Parathyroid adenoma (tissue), 2 donors: ENCODE results near the gene ZCCHC8.
A peak's percentile ranks its signal among the peaks of the same experiment; 100 is the strongest.
"Not testable (repeated sequence)": the region's sequence is repeated elsewhere in the genome, so short reads cannot be mapped to it uniquely, and the experiment has no call there.

Source experiments
- H2AFZ ChIP-seq: fragments of 300-600 bp; sonication (generic); one replicate; pipeline ENCODE4 v1.7.0; 2017; ENCODE audit warnings: antibody characterized with exemption, mild to moderate bottlenecking
- H3K27ac ChIP-seq: fragments of 300-600 bp; sonication (generic); one replicate; pipeline ENCODE4 v1.7.0; 2017
- H3K27me3 ChIP-seq: fragments of 300-600 bp; sonication (generic); one replicate; pipeline ENCODE4 v1.7.0; 2017; ENCODE audit warnings: low read length; ENCODE audit not compliant: control insufficient read depth, insufficient read depth
- H3K36me3 ChIP-seq: fragments of 300-600 bp; sonication (generic); one replicate; pipeline ENCODE4 v1.7.0; 2017; ENCODE audit warnings: low read length; ENCODE audit not compliant: control insufficient read depth, insufficient read depth
- H3K4me1 ChIP-seq: fragments of 300-600 bp; sonication (generic); one replicate; pipeline ENCODE4 v1.7.0; 2017; ENCODE audit warnings: control low read depth
- H3K4me2 ChIP-seq: fragments of 300-600 bp; sonication (generic); one replicate; pipeline ENCODE4 v1.7.0; 2017; ENCODE audit warnings: low read length
- H3K4me3 ChIP-seq: fragments of 300-600 bp; sonication (generic); one replicate; pipeline ENCODE4 v1.7.0; 2017; ENCODE audit warnings: low read depth, low read length
- H3K79me2 ChIP-seq: fragments of 300-600 bp; sonication (generic); one replicate; pipeline ENCODE4 v1.7.0; 2017; ENCODE audit warnings: control low read depth
- H3K9ac ChIP-seq: fragments of 300-600 bp; sonication (generic); one replicate; pipeline ENCODE4 v1.7.0; 2017; ENCODE audit warnings: mild to moderate bottlenecking
- H3K9me3 ChIP-seq: fragments of 300-600 bp; sonication (generic); one replicate; pipeline ENCODE4 v1.7.0; 2017; ENCODE audit warnings: low read length; ENCODE audit not compliant: control insufficient read depth
- TF ChIP-seq, protein P1 (sequence below): fragments of 300-600 bp; sonication (generic); IDR thresholded peaks from one replicate; pipeline ENCODE4 v1.7.0; 2017; ENCODE audit warnings: antibody characterized with exemption, mild to moderate bottlenecking
- donor health status: primary hyperparathyroidism.

ZCCHC8 gene

DNA sequence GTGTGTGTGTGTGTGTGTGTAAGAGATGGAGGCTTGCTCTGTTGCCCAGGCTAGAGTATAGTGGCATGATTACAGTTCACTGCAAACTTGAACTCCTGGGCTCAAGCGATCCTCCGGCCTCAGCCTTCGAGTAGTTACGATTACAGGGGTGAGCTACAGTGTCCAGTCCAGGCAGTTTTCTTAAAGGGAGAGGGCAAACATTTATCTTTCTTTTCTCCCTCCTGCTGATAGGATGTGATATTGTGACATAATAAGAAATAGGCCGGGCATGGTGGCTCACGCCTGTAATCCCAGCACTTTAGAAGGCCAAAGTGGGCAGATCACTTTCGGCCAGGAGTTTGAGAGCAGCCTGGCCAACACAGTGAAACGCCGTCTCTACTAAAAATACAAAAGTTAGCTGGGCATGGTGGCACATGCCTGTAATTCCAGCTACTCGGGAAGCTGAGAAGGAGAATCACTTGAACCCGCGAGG is 46.4 kb downstream of the ZCCHC8 start:
- H3K79me2 ChIP-seq, result no peaks in the 10 kb centered on the region
- H3K27ac ChIP-seq, result no peak overlapping the region
- peaks cover 5% of the 10 kb centered on the region for H3K4me1 ChIP-seq
- TF ChIP-seq, protein P1, sequence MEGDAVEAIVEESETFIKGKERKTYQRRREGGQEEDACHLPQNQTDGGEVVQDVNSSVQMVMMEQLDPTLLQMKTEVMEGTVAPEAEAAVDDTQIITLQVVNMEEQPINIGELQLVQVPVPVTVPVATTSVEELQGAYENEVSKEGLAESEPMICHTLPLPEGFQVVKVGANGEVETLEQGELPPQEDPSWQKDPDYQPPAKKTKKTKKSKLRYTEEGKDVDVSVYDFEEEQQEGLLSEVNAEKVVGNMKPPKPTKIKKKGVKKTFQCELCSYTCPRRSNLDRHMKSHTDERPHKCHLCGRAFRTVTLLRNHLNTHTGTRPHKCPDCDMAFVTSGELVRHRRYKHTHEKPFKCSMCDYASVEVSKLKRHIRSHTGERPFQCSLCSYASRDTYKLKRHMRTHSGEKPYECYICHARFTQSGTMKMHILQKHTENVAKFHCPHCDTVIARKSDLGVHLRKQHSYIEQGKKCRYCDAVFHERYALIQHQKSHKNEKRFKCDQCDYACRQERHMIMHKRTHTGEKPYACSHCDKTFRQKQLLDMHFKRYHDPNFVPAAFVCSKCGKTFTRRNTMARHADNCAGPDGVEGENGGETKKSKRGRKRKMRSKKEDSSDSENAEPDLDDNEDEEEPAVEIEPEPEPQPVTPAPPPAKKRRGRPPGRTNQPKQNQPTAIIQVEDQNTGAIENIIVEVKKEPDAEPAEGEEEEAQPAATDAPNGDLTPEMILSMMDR, result no peak
- no peak overlapping the region for H3K9ac ChIP-seq
- H3K4me3 ChIP-seq, result no peak overlapping the region
- H3K9me3 ChIP-seq, result no peaks in the 10 kb centered on the region
- no peak overlapping the region for H3K4me2 ChIP-seq
- peak overlapping the region; percentile 58 for H2AFZ ChIP-seq
- no peaks in the 10 kb centered on the region for H3K27me3 ChIP-seq
- no peaks in the 10 kb centered on the region for H3K36me3 ChIP-seq

DNA sequence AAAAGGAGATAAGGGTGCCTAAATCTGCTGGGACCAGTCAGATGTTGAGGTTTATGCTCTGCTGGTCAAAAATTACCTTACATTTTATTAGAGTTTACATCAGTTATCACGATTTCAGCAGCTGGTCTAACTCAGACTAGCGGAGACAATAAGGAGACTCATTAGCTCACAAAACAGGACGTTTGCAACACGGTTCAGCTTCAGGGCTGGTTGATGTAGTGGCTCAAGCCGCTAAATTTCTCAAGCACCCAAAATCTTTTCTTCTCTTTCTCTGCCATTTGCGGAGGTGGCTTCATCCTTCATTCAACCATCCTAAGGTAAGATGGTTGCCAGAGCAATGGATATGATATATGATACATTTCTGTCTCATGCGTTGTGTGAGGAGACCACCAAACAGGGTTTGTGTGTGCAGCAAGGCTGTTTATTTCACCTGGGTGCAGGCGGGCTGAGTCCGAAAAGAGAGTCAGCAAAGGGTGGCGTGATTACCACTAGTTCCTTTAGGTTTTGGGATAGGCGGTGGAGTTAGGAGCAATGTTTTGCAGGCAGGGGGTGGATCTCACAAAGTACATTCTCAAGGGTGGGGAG is 47.9 kb downstream of the ZCCHC8 start:
- Histone ChIP-seq H3K4me1 (peaks cover 3% of the 10 kb centered on the region), H3K36me3 (no peaks in the 10 kb centered on the region), H3K4me3 (no peak overlapping the region), H3K79me2 (no peaks in the 10 kb centered on the region), H3K27ac (no peak overlapping the region), H2AFZ (peak overlapping the region; percentile 44), H3K9me3 (no peaks in the 10 kb centered on the region), H3K4me2 (no peak overlapping the region), H3K27me3 (no peaks in the 10 kb centered on the region), H3K9ac (no peak overlapping the region)
- TF ChIP-seq, protein P1, result no peak

DNA sequence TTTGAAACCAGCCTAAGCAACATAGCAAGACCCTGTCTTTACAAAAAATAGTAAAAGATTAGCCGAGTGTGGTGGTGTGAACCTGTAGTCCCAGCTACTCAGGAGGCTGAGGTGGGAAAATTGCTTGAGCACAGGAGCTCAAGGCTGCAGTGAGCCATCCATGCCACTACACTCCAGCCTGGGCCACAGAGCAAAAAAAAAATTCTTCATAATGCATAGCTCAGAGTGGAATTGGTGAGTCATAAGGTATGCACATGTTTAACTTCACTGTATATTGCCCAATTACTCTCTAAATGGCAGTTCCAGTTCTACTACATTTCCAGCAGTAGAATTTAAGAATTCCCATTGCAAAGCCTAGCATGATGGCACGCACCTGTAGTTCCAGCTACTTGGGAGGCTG is 51.4 kb downstream of the ZCCHC8 start:
- Histone ChIP-seq H3K9ac (no peak overlapping the region), H3K27ac (no peak overlapping the region), H3K9me3 (no peaks in the 10 kb centered on the region)

GRCh38 chr12:122447825-122448224 is 52.9 kb downstream of the ZCCHC8 start:
- not testable (repeated sequence) for H3K27me3 ChIP-seq, H3K4me2 ChIP-seq, H3K9me3 ChIP-seq, H3K27ac ChIP-seq, H2AFZ ChIP-seq, H3K4me3 ChIP-seq, H3K36me3 ChIP-seq, H3K4me1 ChIP-seq, H3K79me2 ChIP-seq, H3K9ac ChIP-seq

More for the DNA sequence above, 51.4 kb downstream of the ZCCHC8 start:
- H3K27me3 ChIP-seq, result no peaks in the 10 kb centered on the region
- H3K4me2 ChIP-seq, result no peak overlapping the region
- no peak overlapping the region for H3K4me3 ChIP-seq
- no peak overlapping the region for H2AFZ ChIP-seq
- TF ChIP-seq, protein P1, result no peak
- peaks cover 3% of the 10 kb centered on the region for H3K4me1 ChIP-seq
- H3K79me2 ChIP-seq, result no peaks in the 10 kb centered on the region
- no peaks in the 10 kb centered on the region for H3K36me3 ChIP-seq

- not testable (repeated sequence) for H3K27me3 ChIP-seq, H3K4me2 ChIP-seq
Observed at GRCh38 chr12:122446390-122446789, 54.3 kb downstream of the ZCCHC8 start.

DNA sequence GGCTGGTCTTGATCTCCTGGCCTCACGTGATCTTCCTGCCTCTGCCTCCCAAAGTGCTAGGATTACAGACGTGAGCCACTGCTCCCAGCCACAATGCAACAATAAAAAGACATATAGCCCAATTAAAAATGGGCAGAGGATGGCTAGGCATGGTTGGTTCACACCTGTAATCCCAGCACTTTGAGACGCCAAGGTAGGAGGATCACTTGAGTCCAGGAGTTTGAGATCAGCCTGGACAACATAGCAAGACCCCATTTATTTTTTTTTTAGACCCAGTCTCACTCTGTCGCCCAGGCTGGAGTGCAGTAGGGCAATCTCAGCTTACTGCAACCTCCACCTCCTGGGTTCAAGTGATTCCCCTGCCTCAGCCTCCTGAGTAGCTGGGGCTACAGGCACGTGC is 56.7 kb downstream of the ZCCHC8 start:
- not testable (repeated sequence) for H3K27me3 ChIP-seq, H3K9me3 ChIP-seq, H3K27ac ChIP-seq, H3K4me3 ChIP-seq, H3K79me2 ChIP-seq, H3K36me3 ChIP-seq, H3K9ac ChIP-seq, H3K4me1 ChIP-seq, H2AFZ ChIP-seq, H3K4me2 ChIP-seq

More at GRCh38 chr12:122446390-122446789, 54.3 kb downstream of the ZCCHC8 start:
- not testable (repeated sequence) for H3K4me1 ChIP-seq, H3K9ac ChIP-seq, H3K27ac ChIP-seq, H3K36me3 ChIP-seq, H3K4me3 ChIP-seq, H3K79me2 ChIP-seq, H3K9me3 ChIP-seq, H2AFZ ChIP-seq

DNA sequence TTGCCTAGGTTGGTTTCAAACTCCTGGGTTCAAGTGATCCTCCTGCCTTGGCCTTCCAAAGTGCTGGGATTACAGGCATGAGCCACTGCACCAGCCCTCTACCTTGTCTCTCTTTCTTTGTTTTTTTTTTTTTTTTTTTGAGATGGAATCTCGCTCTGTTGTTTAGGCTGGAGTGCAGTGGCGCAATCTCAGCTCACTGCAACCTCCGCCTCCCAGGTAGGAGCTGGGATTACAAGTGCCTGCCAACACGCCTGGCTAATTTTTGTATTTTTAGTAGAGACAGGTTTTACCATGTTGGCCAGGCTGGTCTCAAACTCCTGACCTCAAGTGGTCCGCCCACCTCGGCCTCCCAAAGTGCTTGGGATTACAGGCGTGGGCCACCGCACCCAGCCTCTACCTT is 61.9 kb downstream of the ZCCHC8 start:
- Histone ChIP-seq H3K27ac (peak overlapping the region; percentile 36), H3K4me1 (peaks cover 11% of the 10 kb centered on the region), H2AFZ (peak overlapping the region; percentile 39)
- H3K27me3 ChIP-seq, H3K4me2 ChIP-seq, H3K36me3 ChIP-seq, H3K9me3 ChIP-seq, H3K9ac ChIP-seq, H3K79me2 ChIP-seq, H3K4me3 ChIP-seq: not testable (repeated sequence)
